SK-N-SH (cell line): ENCODE measurements around the gene CD109. TPM values are rescaled to one million over a fixed set of nuclear protein-coding genes. Genes with fewer than 3 reads are reported as not detected.
"Not testable (repeated sequence)": the region's sequence is repeated elsewhere in the genome, so short reads cannot be mapped to it uniquely, and the experiment has no call there.

ENCODE experiments used
- CTCF ChIA-PET: fragments of 300-600, 350-600 bp; formaldehyde crosslinking; extraction: SDS; loops from one replicate; lab custom pipeline; 2021; lab: Yijun Ruan, JAX
- POLR2A ChIA-PET: fragments of 350-600 bp; sonication (Branson Sonifier 250); formaldehyde crosslinking; extraction: SDS; loops from one replicate; lab custom pipeline; 2020; ENCODE audit warnings: antibody characterized with exemption, inconsistent platforms; lab: Yijun Ruan, JAX
- DNase-seq: peaks from one replicate; pipeline ENCODE4 v3.0.0; 2012
- H2AFZ ChIP-seq: fragments of 200-600 bp; sonication (generic); 2 replicates; pipeline ENCODE4 v1.8.1; 2016; ENCODE audit warnings: antibody characterized with exemption, mild to moderate bottlenecking, low read depth
- H3F3A ChIP-seq: fragments of 200-600 bp; sonication (generic); replicated peaks from 2 replicates; pipeline ENCODE3; 2016; ENCODE audit warnings: antibody characterized with exemption, mild to moderate bottlenecking; ENCODE audit not compliant: insufficient read depth
- H3K27ac ChIP-seq, 2 experiments: fragments of 200-500 bp in 1 of 2; fragments of 200-600 bp in 1 of 2; sonication (Bioruptor generic) in 1 of 2; sonication (generic), shearing (Covaris generic) in 1 of 2; 2 replicates each; pipeline versions ENCODE4 v1.5.1 to v1.6.1; 2014 to 2016; ENCODE audit warnings: low read depth in 2 of 2, inconsistent platforms in 1 of 2, low read length in 1 of 2, mild to moderate bottlenecking in 1 of 2, mixed read lengths in 1 of 2
- H3K27me3 ChIP-seq: fragments of 200-600 bp; sonication (generic), shearing (Covaris generic); 2 replicates; pipeline ENCODE4 v1.6.1; 2016; ENCODE audit warnings: mixed run types; ENCODE audit not compliant: insufficient read depth
- H3K36me3 ChIP-seq, 2 experiments: fragments of 200-500 bp in 1 of 2; fragments of 200-600 bp in 1 of 2; sonication (Bioruptor generic) in 1 of 2; sonication (generic) in 1 of 2; replicated peaks in 1 of 2; 2 replicates each; pipeline versions ENCODE3 to v1.5.1; 2014 to 2016; ENCODE audit warnings: low read length in 1 of 2, mild to moderate bottlenecking in 1 of 2; ENCODE audit not compliant: insufficient read depth in 2 of 2, control insufficient read depth in 1 of 2
- H3K4me1 ChIP-seq, 2 experiments: fragments of 200-500 bp in 1 of 2; fragments of 200-600 bp in 1 of 2; sonication (Bioruptor generic) in 1 of 2; sonication (generic), shearing (Covaris generic) in 1 of 2; 2 replicates each; pipeline versions ENCODE4 v1.5.1 to v1.6.1; 2014 to 2016; ENCODE audit warnings: low read depth in 1 of 2, low read length in 1 of 2, mixed run types in 1 of 2; ENCODE audit not compliant: insufficient read depth in 2 of 2, control insufficient read depth in 1 of 2
- H3K4me2 ChIP-seq: fragments of 200-600 bp; sonication (generic), shearing (Covaris generic); 2 replicates; pipeline ENCODE4 v1.6.1; 2017; ENCODE audit warnings: mixed run types
- H3K4me3 ChIP-seq, 2 experiments: fragments of 200-500 bp in 1 of 2; fragments of 200-600 bp in 1 of 2; sonication (Bioruptor generic) in 1 of 2; sonication (generic), shearing (Covaris generic) in 1 of 2; 2 replicates each; pipeline versions ENCODE4 v1.5.1 to v1.8.1; 2014 to 2016; ENCODE audit warnings: low read depth in 2 of 2, inconsistent platforms in 1 of 2, low read length in 1 of 2, mild to moderate bottlenecking in 1 of 2, mixed read lengths in 1 of 2, moderate library complexity in 1 of 2
- H3K79me2 ChIP-seq: fragments of 200-600 bp; sonication (generic); 2 replicates; pipeline ENCODE4 v1.8.1; 2017; ENCODE audit warnings: mild to moderate bottlenecking; ENCODE audit not compliant: insufficient read depth
- H3K9ac ChIP-seq: fragments of 200-600 bp; sonication (generic); 2 replicates; pipeline ENCODE4 v1.6.1; 2017; ENCODE audit warnings: mixed run types
- H3K9me2 ChIP-seq: fragments of 200-600 bp; sonication (generic); 2 replicates; pipeline ENCODE4 v1.6.1; 2017; ENCODE audit warnings: mixed run types
- H3K9me3 ChIP-seq: fragments of 200-600 bp; sonication (generic); 2 replicates; pipeline ENCODE4 v1.6.1; 2017; ENCODE audit warnings: mixed run types, mild to moderate bottlenecking, moderate library complexity
- H4K20me1 ChIP-seq: fragments of 200-600 bp; sonication (generic); 2 replicates; pipeline ENCODE4 v1.6.1; 2017; ENCODE audit warnings: mild to moderate bottlenecking, mixed run types; ENCODE audit not compliant: insufficient read depth
- SIN3A ChIP-seq: IDR thresholded peaks from 2 replicates; pipeline ENCODE4 v1.6.1; 2012; ENCODE audit warnings: low read depth, mild to moderate bottlenecking, low read length, moderate library complexity, borderline replicate concordance
- WGBS: methylation state at CpG from one replicate; pipeline ENCODE4 v1.1.6; 2017; ENCODE audit warnings: low lambda C conversion rate; 5-methylcytosine and 5-hydroxymethylcytosine counted together
- polyA plus RNA-seq, 3 experiments: library from polyadenylated mRNA; depleted of rRNA; stranded (reverse); fragments of >200 nt; gene quantifications; 2 replicates each; pipeline ENCODE4 v1.2.3, GENCODE V29; 2012
- TF ChIP-seq, protein P1 (sequence below): IDR thresholded peaks from 2 replicates; pipeline ENCODE4 v1.6.1; 2012; ENCODE audit warnings: mild to moderate bottlenecking, low read depth, low read length, moderate library complexity
- TF ChIP-seq, protein P2 (sequence below): IDR thresholded peaks from 2 replicates; pipeline ENCODE4 v1.4.0; 2012; ENCODE audit warnings: low read depth, borderline replicate concordance

Gene CD109
- polyA plus RNA-seq, 1 of the 3 experiments (the other 2 are of a cell fraction), result 19.7 TPM

DNA sequence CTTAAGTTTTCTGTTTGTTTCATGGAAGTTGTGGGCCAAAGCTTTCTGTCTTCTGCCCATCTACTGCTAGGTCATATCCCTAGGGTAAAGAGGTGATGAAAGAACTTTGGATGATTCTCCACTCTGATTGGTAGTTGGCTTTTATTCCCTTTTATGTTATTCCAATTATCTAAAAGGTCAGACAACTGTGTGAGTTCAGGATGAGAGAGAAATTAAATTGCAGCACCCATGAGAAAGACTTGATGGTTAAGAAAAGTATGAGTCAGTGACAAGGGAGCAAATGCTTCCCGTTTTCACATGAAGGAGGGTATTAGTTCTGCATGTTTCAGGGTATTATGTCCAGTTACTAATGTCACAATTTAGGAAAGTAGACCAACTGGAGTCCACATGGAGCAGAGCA, 136.3 kb downstream of the CD109 start:
- no peak overlapping the region for H3K27ac ChIP-seq
- no peak overlapping the region for H2AFZ ChIP-seq
- H3K4me2 ChIP-seq, result no peak overlapping the region
- TF ChIP-seq, protein P1, sequence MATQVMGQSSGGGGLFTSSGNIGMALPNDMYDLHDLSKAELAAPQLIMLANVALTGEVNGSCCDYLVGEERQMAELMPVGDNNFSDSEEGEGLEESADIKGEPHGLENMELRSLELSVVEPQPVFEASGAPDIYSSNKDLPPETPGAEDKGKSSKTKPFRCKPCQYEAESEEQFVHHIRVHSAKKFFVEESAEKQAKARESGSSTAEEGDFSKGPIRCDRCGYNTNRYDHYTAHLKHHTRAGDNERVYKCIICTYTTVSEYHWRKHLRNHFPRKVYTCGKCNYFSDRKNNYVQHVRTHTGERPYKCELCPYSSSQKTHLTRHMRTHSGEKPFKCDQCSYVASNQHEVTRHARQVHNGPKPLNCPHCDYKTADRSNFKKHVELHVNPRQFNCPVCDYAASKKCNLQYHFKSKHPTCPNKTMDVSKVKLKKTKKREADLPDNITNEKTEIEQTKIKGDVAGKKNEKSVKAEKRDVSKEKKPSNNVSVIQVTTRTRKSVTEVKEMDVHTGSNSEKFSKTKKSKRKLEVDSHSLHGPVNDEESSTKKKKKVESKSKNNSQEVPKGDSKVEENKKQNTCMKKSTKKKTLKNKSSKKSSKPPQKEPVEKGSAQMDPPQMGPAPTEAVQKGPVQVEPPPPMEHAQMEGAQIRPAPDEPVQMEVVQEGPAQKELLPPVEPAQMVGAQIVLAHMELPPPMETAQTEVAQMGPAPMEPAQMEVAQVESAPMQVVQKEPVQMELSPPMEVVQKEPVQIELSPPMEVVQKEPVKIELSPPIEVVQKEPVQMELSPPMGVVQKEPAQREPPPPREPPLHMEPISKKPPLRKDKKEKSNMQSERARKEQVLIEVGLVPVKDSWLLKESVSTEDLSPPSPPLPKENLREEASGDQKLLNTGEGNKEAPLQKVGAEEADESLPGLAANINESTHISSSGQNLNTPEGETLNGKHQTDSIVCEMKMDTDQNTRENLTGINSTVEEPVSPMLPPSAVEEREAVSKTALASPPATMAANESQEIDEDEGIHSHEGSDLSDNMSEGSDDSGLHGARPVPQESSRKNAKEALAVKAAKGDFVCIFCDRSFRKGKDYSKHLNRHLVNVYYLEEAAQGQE, result no peak
- TF ChIP-seq, protein P2, sequence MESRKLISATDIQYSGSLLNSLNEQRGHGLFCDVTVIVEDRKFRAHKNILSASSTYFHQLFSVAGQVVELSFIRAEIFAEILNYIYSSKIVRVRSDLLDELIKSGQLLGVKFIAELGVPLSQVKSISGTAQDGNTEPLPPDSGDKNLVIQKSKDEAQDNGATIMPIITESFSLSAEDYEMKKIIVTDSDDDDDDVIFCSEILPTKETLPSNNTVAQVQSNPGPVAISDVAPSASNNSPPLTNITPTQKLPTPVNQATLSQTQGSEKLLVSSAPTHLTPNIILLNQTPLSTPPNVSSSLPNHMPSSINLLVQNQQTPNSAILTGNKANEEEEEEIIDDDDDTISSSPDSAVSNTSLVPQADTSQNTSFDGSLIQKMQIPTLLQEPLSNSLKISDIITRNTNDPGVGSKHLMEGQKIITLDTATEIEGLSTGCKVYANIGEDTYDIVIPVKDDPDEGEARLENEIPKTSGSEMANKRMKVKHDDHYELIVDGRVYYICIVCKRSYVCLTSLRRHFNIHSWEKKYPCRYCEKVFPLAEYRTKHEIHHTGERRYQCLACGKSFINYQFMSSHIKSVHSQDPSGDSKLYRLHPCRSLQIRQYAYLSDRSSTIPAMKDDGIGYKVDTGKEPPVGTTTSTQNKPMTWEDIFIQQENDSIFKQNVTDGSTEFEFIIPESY, result no peak
- no peak for TF ChIP-seq SIN3A
- no peak for DNase-seq
- H3K9ac ChIP-seq, result no peak overlapping the region
- H3K4me1 ChIP-seq, result no peaks in the 10 kb centered on the region
- ChIA-PET CTCF (no interaction called here), POLR2A (no interaction called here)
- H3K9me2 ChIP-seq, result no peaks in the 10 kb centered on the region
- no peak overlapping the region for H3K4me3 ChIP-seq
- no peaks in the 10 kb centered on the region for H4K20me1 ChIP-seq
- no peaks in the 10 kb centered on the region for H3K27me3 ChIP-seq
- H3K79me2 ChIP-seq, result no peaks in the 10 kb centered on the region
- no peaks in the 10 kb centered on the region for H3K9me3 ChIP-seq
- peaks cover 0 to 8% of the 10 kb centered on the region in 2 experiments for H3K36me3 ChIP-seq
- WGBS, result 36% methylated on average over 1 of the region's 1 CpG
- H3F3A ChIP-seq, result peaks cover 5% of the 10 kb centered on the region

DNA sequence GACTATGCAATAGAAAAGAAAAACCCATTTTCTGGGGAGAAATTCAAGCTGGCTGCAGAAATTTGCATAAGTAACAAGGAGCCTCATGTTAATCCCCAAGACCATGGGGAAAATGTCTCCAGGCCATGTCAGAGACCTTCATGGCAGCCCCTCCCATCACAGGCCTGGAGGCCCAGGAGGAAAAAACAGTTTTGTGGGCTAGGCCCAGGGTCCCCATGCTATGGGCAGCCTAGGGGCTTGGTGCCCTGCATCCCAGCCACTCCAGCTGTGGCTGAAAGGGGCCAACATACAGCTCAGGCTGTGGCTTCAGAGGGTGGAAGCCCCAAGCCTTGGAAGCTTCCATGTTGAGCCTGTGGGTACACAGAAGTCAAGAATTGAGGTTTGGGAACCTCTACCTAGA, 148.7 kb downstream of the CD109 start:
- POLR2A ChIA-PET, H3K79me2 ChIP-seq, H3K4me1 ChIP-seq, H2AFZ ChIP-seq, DNase-seq, H3K36me3 ChIP-seq, H3K4me2 ChIP-seq, H3K9ac ChIP-seq, H3K4me3 ChIP-seq, H3F3A ChIP-seq, H3K9me3 ChIP-seq, H4K20me1 ChIP-seq, H3K9me2 ChIP-seq, CTCF ChIA-PET, H3K27ac ChIP-seq, H3K27me3 ChIP-seq: not testable (repeated sequence)

DNA sequence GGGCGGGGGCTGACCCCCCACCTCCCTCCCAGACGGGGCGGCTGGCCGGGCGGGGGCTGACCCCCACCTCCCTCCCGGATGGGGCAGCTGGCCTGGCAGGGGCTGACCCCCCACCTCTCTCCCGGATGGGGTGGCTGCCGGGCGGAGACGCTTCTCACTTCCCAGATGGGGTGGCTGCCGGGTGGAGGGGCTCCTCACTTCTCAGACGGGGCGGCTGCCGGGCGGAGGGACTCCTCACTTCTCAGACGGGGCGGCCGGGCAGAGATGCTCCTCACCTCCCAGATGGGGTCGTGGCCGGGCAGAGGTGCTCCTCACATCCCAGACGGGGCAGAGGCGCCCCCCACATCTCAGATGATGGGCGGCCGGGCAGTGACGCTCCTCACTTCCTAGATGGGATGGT, 155.0 kb downstream of the CD109 start:
- H3K27ac ChIP-seq, H3K4me1 ChIP-seq, H3K79me2 ChIP-seq, H4K20me1 ChIP-seq, H3K9ac ChIP-seq, H3K9me3 ChIP-seq, H3K4me2 ChIP-seq, H2AFZ ChIP-seq, H3K36me3 ChIP-seq, DNase-seq, CTCF ChIA-PET, POLR2A ChIA-PET, H3F3A ChIP-seq, H3K4me3 ChIP-seq, H3K9me2 ChIP-seq, H3K27me3 ChIP-seq: not testable (repeated sequence)
- 37% methylated on average over 2 of the region's 25 CpGs for WGBS
